Naive thymus-derived CD4-positive, alpha-beta T cell (primary cell): ENCODE results near the gene GPR146. TPM values are rescaled to one million over a fixed set of nuclear protein-coding genes. Genes with fewer than 3 reads are reported as not detected.

Experiments
- ATAC-seq: fragments of 150-1000 bp; cut with Tn5 transposase; 2 replicates; pipeline ENCODE4 v1.10.0; 2021; ENCODE audit warnings: mild to moderate bottlenecking, moderate library complexity
- CTCF ChIA-PET: fragments of 350-600 bp; sonication (Branson Sonifier 250); formaldehyde crosslinking; loops from one replicate; lab custom pipeline; 2021; ENCODE audit warnings: antibody characterized with exemption; lab: Charles Lee
- POLR2A ChIA-PET: fragments of 350-600 bp; sonication (Branson Sonifier 250); formaldehyde crosslinking; loops from one replicate; lab custom pipeline; 2021; ENCODE audit warnings: antibody characterized with exemption, inconsistent platforms; lab: Charles Lee
- DNase-seq, 9 donors: peaks; one replicate each; pipeline versions ENCODE4 v3.0.0 to v3.0.0-alpha.2; 2020 to 2022; ENCODE audit warnings: mixed read lengths in 1 of 9
- H3K27ac ChIP-seq: one replicate; pipeline ENCODE4 v1.7.0; 2013; ENCODE audit warnings: mild to moderate bottlenecking, low read depth, low read length, moderate library complexity
- H3K27me3 ChIP-seq, 2 donors: one replicate each; pipeline ENCODE4 v1.7.0; 2013; ENCODE audit warnings: low read length in 2 of 2, mild to moderate bottlenecking in 2 of 2, moderate library complexity in 2 of 2; ENCODE audit not compliant: control insufficient read depth in 2 of 2, insufficient read depth in 2 of 2
- H3K36me3 ChIP-seq, 3 experiments: 1 replicate in 2 of 3; 2 replicates in 1 of 3; pipeline ENCODE4 v1.7.0; 2013; ENCODE audit warnings: low read length in 3 of 3, mild to moderate bottlenecking in 3 of 3, moderate library complexity in 1 of 3; ENCODE audit not compliant: insufficient read depth in 3 of 3, control insufficient read depth in 2 of 3
- H3K4me1 ChIP-seq, 2 donors: one replicate each; pipeline ENCODE4 v1.7.0; 2013; ENCODE audit warnings: low read length in 2 of 2, mild to moderate bottlenecking in 2 of 2, moderate library complexity in 1 of 2; ENCODE audit not compliant: control insufficient read depth in 2 of 2, insufficient read depth in 2 of 2
- H3K4me3 ChIP-seq: 2 replicates; pipeline ENCODE4 v1.7.0; 2013; ENCODE audit warnings: mild to moderate bottlenecking, low read length
- H3K9me3 ChIP-seq, 3 experiments: 1 replicate in 2 of 3; 2 replicates in 1 of 3; pipeline ENCODE4 v1.7.0; 2013; ENCODE audit warnings: low read length in 3 of 3; ENCODE audit not compliant: control insufficient read depth in 2 of 3
- H3K27ac Mint-ChIP-seq, 9 donors: one replicate each; pipeline ENCODE4 v1.8.0; 2020 to 2022; ENCODE audit warnings: mixed read lengths in 9 of 9, mild to moderate bottlenecking in 8 of 9, moderate library complexity in 5 of 9, inconsistent platforms in 2 of 9
- H3K27me3 Mint-ChIP-seq, 5 donors: one replicate each; pipeline ENCODE4 v1.8.0; 2021 to 2022; ENCODE audit warnings: mixed read lengths in 5 of 5, mild to moderate bottlenecking in 1 of 5
- H3K36me3 Mint-ChIP-seq, 5 donors: one replicate each; pipeline ENCODE4 v1.8.0; 2020 to 2022; ENCODE audit warnings: mixed read lengths in 5 of 5, mild to moderate bottlenecking in 3 of 5, inconsistent platforms in 1 of 5
- H3K4me1 Mint-ChIP-seq, 7 donors: one replicate each; pipeline ENCODE4 v1.8.0; 2020 to 2022; ENCODE audit warnings: mixed read lengths in 7 of 7, mild to moderate bottlenecking in 3 of 7, inconsistent platforms in 1 of 7
- H3K4me3 Mint-ChIP-seq, 10 donors: one replicate each; pipeline ENCODE4 v1.8.0; 2020 to 2022; ENCODE audit warnings: mild to moderate bottlenecking in 10 of 10, mixed read lengths in 10 of 10, moderate library complexity in 6 of 10, inconsistent platforms in 2 of 10
- H3K9me3 Mint-ChIP-seq, 11 donors: one replicate each; pipeline ENCODE4 v1.8.0; 2020 to 2022; ENCODE audit warnings: mixed read lengths in 11 of 11, mild to moderate bottlenecking in 4 of 11, inconsistent platforms in 1 of 11, moderate library complexity in 1 of 11
- intact Hi-C, 2 donors: fragments of 100-400 bp; cut with micrococcal nuclease; formaldehyde crosslinking; loops; one replicate each; pipeline ENCODE4 v1.15.1; 2023
- polyA plus RNA-seq, 2 donors: library from polyadenylated mRNA; unstranded; fragments of 300-500 nt; fragmentation: Illumina TruSeq; gene quantifications; one replicate each; pipeline ENCODE4 v1.2.3, GENCODE V29; 2021
- total RNA-seq, 6 experiments: library from RNA in 5 of 6; stranded (reverse) in 5 of 6; gene quantifications; 1 replicate in 5 of 6; 2 replicates in 1 of 6; pipeline ENCODE4 v1.2.3 and lab custom pipeline; 2021 to 2026

GPR146 gene
- total and polyA plus RNA-seq, 7 experiments from 2014 or later, result 10.1 to 26.5 (median 15.9) TPM

DNA sequence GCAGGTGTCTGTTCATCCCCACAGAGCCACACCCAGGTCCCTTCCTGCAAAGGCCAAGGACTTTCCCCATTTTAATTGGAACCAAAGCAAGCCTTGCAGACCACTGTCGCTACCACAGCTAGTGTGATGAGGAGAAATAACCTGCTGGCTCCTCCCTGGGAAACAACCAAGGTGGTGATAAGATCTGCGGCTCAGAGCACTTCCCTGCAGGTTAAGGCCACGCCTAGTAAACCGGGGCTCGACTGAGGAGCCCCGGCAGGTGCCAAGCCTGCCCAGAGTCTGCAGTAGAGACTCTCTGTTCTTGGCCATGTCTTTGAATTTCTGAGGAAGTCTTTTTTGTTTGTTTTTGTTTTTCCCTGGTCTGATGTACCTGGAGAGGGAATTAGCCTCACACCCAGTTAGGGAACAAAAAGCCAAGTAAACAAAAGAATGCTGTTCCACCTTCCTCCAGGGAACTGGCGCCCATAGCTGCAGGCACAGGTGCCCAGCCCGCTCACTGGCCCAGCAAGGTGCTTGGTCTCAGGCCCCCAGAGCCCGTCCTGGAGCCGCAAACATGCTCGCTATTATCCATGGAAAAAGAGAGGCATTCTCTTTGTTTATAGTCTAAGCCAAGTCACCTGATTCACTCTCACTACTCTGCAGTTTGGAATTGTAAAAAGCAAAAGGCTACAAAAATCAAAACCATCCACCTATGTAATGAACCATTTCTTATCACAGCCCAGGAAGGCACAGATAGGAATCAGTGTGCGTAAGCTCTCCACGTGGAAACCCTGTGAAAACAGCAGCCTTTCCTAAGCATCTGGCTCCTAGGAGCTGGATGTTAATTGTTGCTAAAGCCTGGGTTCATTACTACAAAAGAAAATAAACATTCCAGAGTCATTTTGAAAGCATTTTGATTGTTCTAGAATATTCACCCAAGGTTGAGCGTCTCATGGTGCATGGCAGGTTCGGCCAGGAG is 2.7 kb downstream of the GPR146 start:
- Mint-ChIP-seq H3K27me3 (no peaks in the 10 kb centered on the region), H3K9me3 (no peaks in the 10 kb centered on the region), H3K27ac (peak overlapping the region in 6 of 9 donors; percentile 14 to 76 (median 54)), H3K4me3 (peak overlapping the region; percentile 88 to 94 (median 91)), H3K4me1 (peaks cover 38 to 80% (median 71%) of the 10 kb centered on the region in 7 donors), H3K36me3 (peaks cover 0 to 6% (median 0%) of the 10 kb centered on the region in 5 donors)
- Histone ChIP-seq H3K27me3 (no peaks in the 10 kb centered on the region), H3K36me3 (peaks cover 0 to 3% (median 0%) of the 10 kb centered on the region in 3 experiments), H3K4me1 (peaks cover 51 to 60% of the 10 kb centered on the region in 2 donors), H3K27ac (peak overlapping the region; percentile 26), H3K9me3 (no peaks in the 10 kb centered on the region), H3K4me3 (peak overlapping the region; percentile 19)
- CTCF ChIA-PET, result interaction anchor here (1.0 to 4.8 kb wide), 3 partner anchors 8 to 53 kb away, joined by 3 to 28 read pairs (median 16); no protein-coding TSS in a partner anchor
- peak in 6 of 9 donors; percentile 52 to 82 (median 69) for DNase-seq
- POLR2A ChIA-PET, result interaction anchor here (0.9 to 6.3 kb wide), 8 partner anchors 8 to 55 kb away, joined by 3 to 52 read pairs (median 4); no protein-coding TSS in a partner anchor
- peak; percentile 48 for ATAC-seq
- intact Hi-C loops, result loop anchor here (5.0 to 10.0 kb wide), 2 partner anchors 55 to 1188 kb away; partner anchors contain the start of gene MAD1L1 (in 1 of the 2)

DNA sequence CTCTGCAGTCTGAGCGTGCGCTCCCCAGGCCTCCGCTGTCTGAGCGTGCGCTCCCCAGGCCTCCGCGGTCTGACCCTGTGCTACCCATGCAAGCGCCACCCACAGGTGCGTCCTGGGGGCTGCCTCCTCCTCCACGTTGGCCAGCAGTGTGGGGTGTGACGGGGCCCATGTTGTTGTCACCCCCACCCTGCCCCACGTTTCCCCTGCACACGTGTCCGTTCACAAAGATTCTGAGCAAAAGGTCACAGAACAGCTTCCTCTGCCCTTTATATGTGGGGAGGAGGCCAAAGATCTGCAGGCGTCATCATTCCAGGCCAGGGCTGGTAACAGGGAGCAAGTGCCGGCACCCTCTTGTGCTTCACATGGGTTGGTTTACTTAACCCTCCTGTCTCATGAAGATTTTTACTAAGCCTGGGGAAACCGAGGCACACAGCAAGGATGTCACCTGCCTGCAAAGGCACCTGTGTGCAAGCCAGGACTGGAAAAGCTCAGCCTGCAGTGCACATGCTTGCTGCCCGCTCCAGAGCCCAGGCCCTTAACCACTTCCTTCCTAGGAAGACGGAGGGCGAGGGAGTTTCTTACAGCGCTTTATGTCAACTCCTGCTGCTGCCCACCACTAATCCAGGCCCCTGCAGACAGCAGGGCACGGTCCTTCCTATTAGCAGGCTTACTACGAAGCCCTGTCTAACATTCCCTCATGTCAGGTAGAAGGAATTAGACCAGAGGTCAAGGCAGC is 4.8 kb downstream of the GPR146 start:
- peaks cover 40 to 56% of the 10 kb centered on the region in 2 donors for H3K4me1 ChIP-seq
- Mint-ChIP-seq H3K4me1 (peaks cover 33 to 74% (median 66%) of the 10 kb centered on the region in 7 donors), H3K36me3 (peaks cover 0 to 6% (median 0%) of the 10 kb centered on the region in 5 donors)

DNA sequence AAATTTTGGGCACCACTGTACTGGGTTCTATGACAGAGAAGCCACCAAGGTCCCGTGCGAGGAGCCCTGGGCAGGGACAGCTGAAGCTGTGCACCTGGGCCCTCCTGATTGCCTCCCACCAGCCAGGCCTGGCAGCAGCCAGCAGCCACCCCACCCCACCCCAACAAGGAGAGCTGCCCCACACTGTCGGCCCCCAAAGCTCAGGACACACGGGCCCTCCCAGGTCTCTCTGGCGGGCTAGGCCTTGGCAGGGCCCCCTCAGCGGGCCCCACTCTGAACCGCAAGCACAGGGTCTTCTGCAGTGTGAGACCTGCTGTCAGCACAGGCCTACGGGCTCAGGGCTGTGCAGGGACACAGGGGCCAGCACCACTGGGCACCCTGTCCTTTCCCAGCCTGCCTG is 5.5 kb downstream of the GPR146 start:
- peaks cover 36 to 79% (median 71%) of the 10 kb centered on the region in 7 donors for H3K4me1 Mint-ChIP-seq
- H3K27me3 Mint-ChIP-seq, result no peaks in the 10 kb centered on the region
- H3K9me3 ChIP-seq, result no peaks in the 10 kb centered on the region
- H3K36me3 ChIP-seq, result no peaks in the 10 kb centered on the region
- ChIA-PET CTCF (no interaction called here), POLR2A (interaction anchor here (1.2 kb wide), 1 partner anchor 22 kb away, joined by 3 read pairs; no protein-coding TSS in a partner anchor)
- H3K27me3 ChIP-seq, result no peaks in the 10 kb centered on the region
- H3K4me1 ChIP-seq, result peaks cover 39 to 63% of the 10 kb centered on the region in 2 donors
- intact Hi-C loops, result loop anchor here (5.0 to 10.0 kb wide), 2 partner anchors 58 to 1185 kb away; partner anchors contain the start of gene MAD1L1 (in 1 of the 2)
- H3K4me3 Mint-ChIP-seq, result peak overlapping the region in 3 of 10 donors; percentile 23 to 90 (median 71)
- DNase-seq (no peak), ATAC-seq (no peak)
- H3K36me3 Mint-ChIP-seq, result peaks cover 0 to 6% (median 0%) of the 10 kb centered on the region in 5 donors
- H3K27ac ChIP-seq, result no peak overlapping the region
- H3K9me3 Mint-ChIP-seq, result no peaks in the 10 kb centered on the region
- H3K4me3 ChIP-seq, result no peak overlapping the region
- peak overlapping the region in 1 of 9 donors; percentile 22 for H3K27ac Mint-ChIP-seq

More for the DNA sequence above, 4.8 kb downstream of the GPR146 start:
- peak overlapping the region; percentile 47 to 91 (median 70) for H3K4me3 Mint-ChIP-seq
- CTCF ChIA-PET, result interaction anchor here (1.5 kb wide), 1 partner anchor 16 kb away, joined by 3 read pairs; no protein-coding TSS in a partner anchor
- POLR2A ChIA-PET, result interaction anchor here (0.6 to 1.2 kb wide), 3 partner anchors 15 to 24 kb away, joined by 3 read pairs; no protein-coding TSS in a partner anchor
- Histone ChIP-seq H3K27ac (no peak overlapping the region), H3K36me3 (peaks cover 0 to 3% (median 0%) of the 10 kb centered on the region in 3 experiments), H3K27me3 (no peaks in the 10 kb centered on the region), H3K9me3 (no peaks in the 10 kb centered on the region), H3K4me3 (no peak overlapping the region)
- H3K9me3 Mint-ChIP-seq, result no peaks in the 10 kb centered on the region
- intact Hi-C loops, result loop anchor here (5.0 to 10.0 kb wide), 2 partner anchors 57 to 1186 kb away; partner anchors contain the start of gene MAD1L1 (in 1 of the 2)
- peak overlapping the region in 5 of 9 donors; percentile 33 to 59 (median 41) for H3K27ac Mint-ChIP-seq
- H3K27me3 Mint-ChIP-seq, result no peaks in the 10 kb centered on the region
- ATAC-seq (no peak), DNase-seq (no peak)

DNA sequence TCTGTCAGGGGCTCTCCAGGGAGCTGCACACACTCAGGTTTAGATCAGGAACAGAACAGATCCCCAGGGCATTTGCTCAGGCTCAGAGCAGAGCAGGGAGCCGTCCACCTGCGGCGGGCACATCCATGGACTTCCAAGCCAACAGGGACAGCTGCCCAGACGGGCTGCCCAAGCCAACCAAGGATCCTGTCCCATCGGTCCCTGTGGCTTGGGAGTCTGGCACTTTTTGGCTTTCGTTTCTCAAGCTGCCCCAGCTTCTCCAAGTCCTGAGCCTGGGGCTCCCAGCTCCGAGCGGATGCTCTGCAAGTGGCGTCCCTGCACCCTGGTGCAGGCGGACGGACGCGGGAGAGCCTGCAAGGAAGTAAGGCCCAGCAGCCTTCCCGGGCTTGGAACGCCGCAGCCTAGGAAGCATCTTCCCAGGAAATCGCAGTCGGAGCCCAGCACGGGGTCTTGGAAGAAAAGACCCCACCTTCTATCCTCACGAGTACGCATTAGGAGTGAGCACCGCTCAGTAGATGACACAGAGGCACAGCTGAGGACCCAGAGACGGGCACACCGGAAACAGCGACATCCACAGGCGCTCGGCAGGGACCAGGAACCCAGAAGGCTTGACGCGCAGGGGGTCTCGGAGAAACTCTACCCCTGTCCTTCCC is 6.0 kb downstream of the GPR146 start:
- H3K36me3 ChIP-seq, result no peaks in the 10 kb centered on the region
- DNase-seq (no peak), ATAC-seq (no peak)
- Mint-ChIP-seq H3K4me3 (peak overlapping the region in 2 of 10 donors; percentile 23 to 71), H3K9me3 (no peaks in the 10 kb centered on the region), H3K36me3 (peaks cover 0 to 3% (median 0%) of the 10 kb centered on the region in 5 donors), H3K27ac (peak overlapping the region in 1 of 9 donors; percentile 22), H3K27me3 (no peaks in the 10 kb centered on the region), H3K4me1 (peaks cover 35 to 78% (median 71%) of the 10 kb centered on the region in 7 donors)
- intact Hi-C loops, result no loop called here
- H3K4me1 ChIP-seq, result peaks cover 33 to 61% of the 10 kb centered on the region in 2 donors
- CTCF ChIA-PET, result interaction anchor here (2.5 kb wide), 1 partner anchor 15 kb away, joined by 15 read pairs; no protein-coding TSS in a partner anchor
- no peaks in the 10 kb centered on the region for H3K9me3 ChIP-seq
- H3K27ac ChIP-seq, result no peak overlapping the region
- no peak overlapping the region for H3K4me3 ChIP-seq
- POLR2A ChIA-PET, result interaction anchor here (1.5 to 1.9 kb wide), 2 partner anchors 21 to 24 kb away, joined by 5 read pairs; no protein-coding TSS in a partner anchor
- no peaks in the 10 kb centered on the region for H3K27me3 ChIP-seq

DNA sequence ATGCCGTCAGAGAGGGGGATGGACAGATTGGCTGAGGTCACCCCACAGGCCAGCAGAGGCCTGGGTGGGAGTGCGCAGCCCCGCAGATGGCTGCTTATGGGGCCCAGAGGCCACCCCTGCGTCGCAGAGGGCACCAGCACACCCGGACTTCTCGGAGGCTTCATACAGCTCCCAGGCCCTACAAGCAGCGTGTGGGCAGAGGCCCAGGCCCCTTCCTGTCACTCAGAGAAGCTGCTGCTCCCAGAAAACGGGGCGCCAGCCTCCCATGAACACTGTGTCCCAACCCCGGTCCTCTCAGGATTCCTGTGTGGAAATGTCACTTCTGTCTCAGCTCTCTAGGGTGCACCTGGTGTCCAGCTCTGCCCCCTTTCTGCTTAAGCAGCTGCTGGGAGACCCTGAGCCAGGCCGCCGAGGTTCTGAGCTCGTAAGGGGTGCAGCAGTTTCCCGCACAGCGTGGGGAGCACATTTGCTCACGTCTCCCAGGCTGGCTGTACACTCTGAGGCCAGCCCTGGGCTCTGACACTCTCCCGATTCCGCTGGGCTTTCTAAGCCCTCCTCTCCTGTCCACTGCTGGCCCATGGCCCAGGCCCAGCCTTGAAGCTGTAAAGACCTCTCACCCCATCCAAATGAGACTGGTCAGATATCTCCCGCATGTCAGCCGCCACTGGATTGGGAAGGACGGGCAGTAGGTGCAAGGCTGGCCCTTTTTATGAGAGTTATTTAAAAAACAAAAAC is 6.8 kb downstream of the GPR146 start:
- no peaks in the 10 kb centered on the region for H3K9me3 ChIP-seq
- intact Hi-C loops, result no loop called here
- Mint-ChIP-seq H3K4me1 (peaks cover 34 to 74% (median 71%) of the 10 kb centered on the region in 7 donors), H3K27me3 (no peaks in the 10 kb centered on the region), H3K4me3 (peak overlapping the region in 3 of 10 donors; percentile 25 to 64 (median 25)), H3K27ac (peak overlapping the region in 4 of 9 donors; percentile 34 to 73 (median 59)), H3K36me3 (no peaks in the 10 kb centered on the region), H3K9me3 (no peaks in the 10 kb centered on the region)
- ATAC-seq (no peak), DNase-seq (no peak)
- no peak overlapping the region for H3K4me3 ChIP-seq
- no peak overlapping the region for H3K27ac ChIP-seq
- ChIA-PET CTCF (interaction anchor here (2.5 kb wide), 1 partner anchor 14 kb away, joined by 15 read pairs; no protein-coding TSS in a partner anchor), POLR2A (interaction anchor here (1.2 to 1.9 kb wide), 3 partner anchors 8 to 25 kb away, joined by 3 to 5 read pairs (median 5); no protein-coding TSS in a partner anchor)
- no peaks in the 10 kb centered on the region for H3K27me3 ChIP-seq
- H3K4me1 ChIP-seq, result peaks cover 25 to 59% of the 10 kb centered on the region in 2 donors
- H3K36me3 ChIP-seq, result no peaks in the 10 kb centered on the region
